K562 (cell line): ENCODE data around the gene SPIN1. TPM values are rescaled to one million over a fixed set of nuclear protein-coding genes. Genes with fewer than 3 reads are reported as not detected.

ENCODE experiments used
- ATAC-seq: fragments of 200-7000 bp; cut with Tn5 transposase; 3 replicates; pipeline ENCODE4 v1.9.1; 2020; ENCODE audit warnings: moderate library complexity
- BruUV-seq: library from RNA; stranded (reverse); fragments of 400-500 nt; replicated peaks from 2 replicates; lab custom pipeline; 2021; lab: Mats Ljungman, UMichigan
- CTCF ChIA-PET: fragments of 300-600 bp; formaldehyde crosslinking; extraction: SDS; loops from one replicate; lab custom pipeline; 2021; ENCODE audit warnings: low intra/inter-chr PET ratio; lab: Yijun Ruan, JAX
- POLR2A ChIA-PET: fragments of 300-600, 350-650 bp; sonication (Branson Sonifier 250); formaldehyde crosslinking; extraction: SDS; loops from one replicate; lab custom pipeline; 2021; ENCODE audit warnings: antibody characterized with exemption, inconsistent platforms; lab: Yijun Ruan, JAX
- DNase-seq, 4 experiments: peaks; one replicate each; pipeline versions ENCODE4 v3.0.0 to v3.0.0-alpha.2; 2011 to 2018; ENCODE audit warnings: low spot score in 3 of 4, mixed read lengths in 3 of 4; ENCODE audit errors: extremely low read depth in 1 of 4
- FAIRE-seq: peaks from 2 replicates; lab custom pipeline; 2011; peaks lifted over from hg19 to GRCh38; lab: Jason Lieb, UNC
- H2AFZ ChIP-seq: 2 replicates; pipeline ENCODE4 v1.6.0; 2011; ENCODE audit warnings: low read depth, low read length, control low read depth, inconsistent platforms
- H3K27ac ChIP-seq: fragments of 200-600 bp; 3 replicates; pipeline ENCODE4 v1.8.0; 2011; ENCODE audit warnings: low read depth, mild to moderate bottlenecking, control low read depth, inconsistent platforms, low read length, moderate library complexity, mixed read lengths; ENCODE audit errors: extremely low read depth
- H3K27me3 ChIP-seq, 2 experiments: fragments of 300-600 bp in 1 of 2; 2 replicates in 1 of 2; 3 replicates in 1 of 2; pipeline versions ENCODE4 v1.6.0 to v1.8.0; 2011; ENCODE audit warnings: inconsistent platforms in 2 of 2, low read length in 2 of 2, mild to moderate bottlenecking in 1 of 2, mixed read lengths in 1 of 2, moderate library complexity in 1 of 2; ENCODE audit not compliant: control insufficient read depth in 2 of 2, insufficient read depth in 2 of 2
- H3K36me3 ChIP-seq: fragments of 300-600 bp; 3 replicates; pipeline ENCODE4 v1.8.0; 2011; ENCODE audit warnings: mild to moderate bottlenecking, low read length, inconsistent platforms; ENCODE audit not compliant: control insufficient read depth, insufficient read depth
- H3K4me1 ChIP-seq, 2 experiments: fragments of 200-600 bp in 1 of 2; replicated peaks in 1 of 2; 2 replicates in 1 of 2; 3 replicates in 1 of 2; pipeline versions ENCODE4 v1.5.1 to v1.8.0; 2011; ENCODE audit warnings: inconsistent platforms in 2 of 2, low read length in 2 of 2, mild to moderate bottlenecking in 1 of 2, mixed read lengths in 1 of 2, moderate library complexity in 1 of 2; ENCODE audit not compliant: control insufficient read depth in 2 of 2, insufficient read depth in 2 of 2
- H3K4me2 ChIP-seq: 2 replicates; pipeline ENCODE4 v1.6.1; 2011; ENCODE audit warnings: low read length, control low read depth, inconsistent platforms, mixed read lengths; ENCODE audit not compliant: insufficient read depth
- H3K4me3 ChIP-seq: fragments of 200-600 bp; sonication (generic), shearing (Covaris generic); 2 replicates; pipeline ENCODE4 v1.5.1; 2016; ENCODE audit warnings: control low read depth, inconsistent platforms
- H3K79me2 ChIP-seq: fragments of 200-600 bp; 3 replicates; pipeline ENCODE4 v1.8.0; 2011; ENCODE audit warnings: low read length, inconsistent platforms; ENCODE audit not compliant: control insufficient read depth, insufficient read depth
- H3K9ac ChIP-seq, 2 experiments: 2 replicates each; pipeline versions ENCODE4 v1.6.0 to v1.6.1; 2011; ENCODE audit warnings: low read depth in 2 of 2, low read length in 2 of 2, control low read depth in 1 of 2, inconsistent platforms in 1 of 2, mild to moderate bottlenecking in 1 of 2, mixed read lengths in 1 of 2; ENCODE audit not compliant: insufficient read depth in 1 of 2
- H3K9me1 ChIP-seq: one replicate; pipeline ENCODE4 v1.6.0; 2011; ENCODE audit warnings: inconsistent platforms, mild to moderate bottlenecking, low read length, moderate library complexity; ENCODE audit not compliant: control insufficient read depth, insufficient read depth
- H3K9me3 ChIP-seq: replicated peaks from 2 replicates; pipeline ENCODE4 v1.5.1; 2011; ENCODE audit warnings: low read depth, low read length, inconsistent platforms; ENCODE audit not compliant: control insufficient read depth, insufficient read depth
- H4K20me1 ChIP-seq: replicated peaks from 2 replicates; pipeline ENCODE4 v1.6.1; 2011; ENCODE audit warnings: low read length, inconsistent platforms, mixed read lengths; ENCODE audit not compliant: control insufficient read depth, insufficient read depth
- EHMT2 ChIP-seq: fragments of 450-650 bp; IDR thresholded peaks from 2 replicates; pipeline ENCODE4 v1.6.1; 2018; ENCODE audit warnings: antibody characterized with exemption
- NONO ChIP-seq, 2 experiments: fragments of 200-400 bp in 1 of 2; fragments of 450-650 bp in 1 of 2; formaldehyde crosslinking in 1 of 2; IDR thresholded peaks; 2 replicates each; pipeline ENCODE4 v1.6.1; 2017; ENCODE audit warnings: low read depth in 2 of 2, mild to moderate bottlenecking in 2 of 2, moderate library complexity in 2 of 2, low read length in 1 of 2
- STAG1 ChIP-seq: sonication (generic); formaldehyde crosslinking; IDR thresholded peaks from 2 replicates; pipeline ENCODE4 v1.5.0; 2020; ENCODE audit warnings: missing genetic modification reagents, borderline replicate concordance
- ZNF766 ChIP-seq: fragments of 200-800 bp; sonication (Bioruptor generic); conservative IDR thresholded peaks from 2 replicates; pipeline ENCODE4 v1.6.1; 2016; ENCODE audit warnings: missing genetic modification characterization, missing compliant biosample characterization
- WGBS: fragments of 100-300 bp; shearing (Covaris generic); methylation state at CpG from one replicate; pipeline ENCODE4 v1.1.6; 2016; ENCODE audit warnings: low coverage, mixed read lengths; ENCODE audit not compliant: insufficient coverage; ENCODE audit errors: missing lambda C conversion rate; 5-methylcytosine and 5-hydroxymethylcytosine counted together
- in situ Hi-C: fragments of 300-500 bp; cut with MboI; formaldehyde crosslinking; loops from 4 replicates; pipeline ENCODE4 v1.15.0; 2018; ENCODE audit warnings: inconsistent platforms, mixed read lengths
- intact Hi-C: fragments of 100-400 bp; cut with micrococcal nuclease; formaldehyde crosslinking; loops from 2 replicates; pipeline ENCODE4 v1.14.2; 2022
- polyA plus RNA-seq, 8 experiments: library from polyadenylated mRNA; depleted of rRNA in 4 of 8; stranded (reverse) in 5 of 8; unstranded in 3 of 8; fragments of >200 nt; fragmentation: Nextera tagmentation in 2 of 8; fragmentation: Illumina TruSeq in 1 of 8; extraction: Ambion mirVana in 2 of 8; extraction: Trizol in 1 of 8; gene quantifications; 2 replicates each; pipeline versions ENCODE4 v1.2.1 to v1.2.3, GENCODE V29; 2011 to 2014; ENCODE audit warnings: inconsistent platforms in 1 of 8, missing spikeins in 1 of 8
- total RNA-seq, 7 experiments: library from RNA; depleted of rRNA in 6 of 7; stranded (reverse); fragments of >200 nt in 6 of 7; fragmentation: Illumina TruSeq in 2 of 7; extraction: Trizol in 2 of 7; gene quantifications; 2 replicates each; pipeline versions ENCODE4 v1.2.1 to v1.2.3, GENCODE V29; 2011 to 2021; ENCODE audit warnings: low replicate concordance in 1 of 7

The SPIN1 gene
- total and polyA plus RNA-seq, 9 of the 15 experiments (the other 6 are each of a cell fraction or from before 2014, with no cell fraction given), result 7.4 to 25.7 (median 15.6) TPM

DNA sequence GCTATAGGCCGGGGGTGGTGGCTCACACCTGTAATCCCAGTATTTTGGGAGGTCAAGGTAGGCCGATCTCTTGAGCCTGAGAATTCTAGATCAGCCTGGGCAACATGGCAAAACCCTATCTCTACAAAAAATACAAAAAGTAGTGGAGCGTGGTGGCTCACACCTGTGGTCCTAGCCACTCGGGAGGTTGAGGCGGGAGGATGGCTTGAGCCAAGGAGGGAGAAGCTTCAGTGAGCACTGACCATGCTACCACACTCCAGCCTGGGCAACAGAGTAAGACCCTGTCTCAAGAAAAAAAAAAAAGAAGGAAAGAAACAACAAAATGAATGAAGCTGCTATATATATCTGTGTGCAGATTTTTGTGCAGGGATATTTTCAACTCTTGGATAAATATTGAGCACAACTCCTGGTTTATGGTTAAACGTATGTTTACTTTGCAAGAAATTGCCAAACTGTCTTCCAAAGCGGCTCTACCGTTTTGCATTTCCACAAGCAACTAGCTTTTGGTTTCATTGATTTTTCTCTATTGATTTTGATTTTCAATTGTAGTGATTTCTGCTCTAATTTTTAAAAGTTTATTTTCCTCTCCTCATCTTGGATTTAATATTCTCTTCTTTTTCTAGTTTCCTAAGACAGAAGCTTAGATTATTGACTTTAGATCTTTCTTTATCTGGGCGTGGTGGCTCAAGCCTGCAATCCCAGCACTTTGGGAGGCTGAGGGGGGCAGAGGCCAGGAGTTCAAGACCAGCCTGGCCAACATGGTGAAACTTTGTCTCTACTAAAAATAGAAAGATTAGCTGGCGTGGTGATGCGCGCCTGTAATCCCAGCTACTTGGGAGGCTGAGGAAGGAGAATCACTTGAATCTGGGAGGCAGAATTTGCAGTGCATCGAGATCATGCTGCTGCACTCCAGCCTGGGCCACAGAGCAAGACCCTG, 49.2 kb downstream of the SPIN1 start (continued):
- TF ChIP-seq STAG1 (CRISPR knock-in tag) (no peak), NONO (IDR thresholded peaks at IDR 0.05; ENCODE audit: low read depth in 2 of 2, low read length in 1 of 2) (no peak), ZNF766 (CRISPR knock-in tag) (no peak)
- TF ChIP-seq, all 486 proteins: peak for 0

DNA sequence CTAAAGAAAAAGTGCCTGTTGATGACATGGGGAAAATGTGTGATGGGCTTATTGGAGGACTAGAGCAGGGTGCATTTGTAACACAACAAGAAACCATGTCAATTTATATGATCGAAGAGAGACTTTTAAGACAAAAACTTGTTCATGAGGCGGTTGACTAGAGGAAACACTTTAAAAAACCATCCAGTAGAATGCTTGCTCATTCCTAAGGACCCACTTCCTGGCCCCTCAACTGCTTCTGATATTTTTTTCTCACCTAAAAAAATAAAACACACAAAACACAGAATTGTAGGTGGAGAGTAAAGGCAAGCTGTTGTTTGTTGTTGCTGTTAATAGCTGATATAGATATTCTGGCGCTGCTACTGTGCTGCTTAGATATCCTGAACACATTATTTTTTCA, 50.6 kb downstream of the SPIN1 start:
- 82% methylated on average over 3 of the region's 3 CpGs for WGBS
- ATAC-seq (no peak), DNase-seq (no peak), FAIRE-seq (no peak)
- no peaks in the 10 kb centered on the region for H4K20me1 ChIP-seq
- H3K9me1 ChIP-seq, result no peaks in the 10 kb centered on the region
- H3K9me3 ChIP-seq, result no peaks in the 10 kb centered on the region
- H3K27ac ChIP-seq, result no peak overlapping the region
- CTCF ChIA-PET, result no interaction called here
- H3K79me2 ChIP-seq, result no peaks in the 10 kb centered on the region; the same call in 2 of the 3 replicates
- intact Hi-C loops (no loop called here), in situ Hi-C loops (no loop called here)
- peaks cover 2% of the 10 kb centered on the region; the same call in 1 of the 3 replicates for H3K36me3 ChIP-seq
- H3K4me3 ChIP-seq, result no peak overlapping the region
- no peak overlapping the region for H3K4me2 ChIP-seq
- BruUV-seq, result no TSS peak
- no peaks in the 10 kb centered on the region for H3K27me3 ChIP-seq
- no peak overlapping the region for H2AFZ ChIP-seq
- H3K9ac ChIP-seq, result no peak overlapping the region
- H3K4me1 ChIP-seq, result no peaks in the 10 kb centered on the region; a peak in 2 of 5 replicates
- POLR2A ChIA-PET, result interaction anchor here (0.7 kb wide), 1 partner anchor 10 kb away, joined by 3 read pairs; no protein-coding TSS in a partner anchor
- no peak for TF ChIP-seq EHMT2
